ENCODE results near the gene CSPG4.
"Not testable (repeated sequence)": the region's sequence is repeated elsewhere in the genome, so short reads cannot be mapped to it uniquely, and the experiment has no call there.

CSPG4 gene

GRCh38 chr15:75748882-75749281 is 36.2 kb upstream of the CSPG4 start:
- peaks cover 34% of the 10 kb centered on the region for H3K27me3 Mint-ChIP-seq
- peak overlapping the region; percentile 6 to 22 for H3K4me3 Mint-ChIP-seq
- H3K4me1 Mint-ChIP-seq: peaks cover 18% of the 10 kb centered on the region
- DNase-seq (peak; percentile 35 to 79), ATAC-seq (peak; percentile 99)
- peak overlapping the region in 1 of 2 donors; percentile 78 for H3K27ac Mint-ChIP-seq
- H3K9me3 Mint-ChIP-seq: not testable (repeated sequence)

DNA sequence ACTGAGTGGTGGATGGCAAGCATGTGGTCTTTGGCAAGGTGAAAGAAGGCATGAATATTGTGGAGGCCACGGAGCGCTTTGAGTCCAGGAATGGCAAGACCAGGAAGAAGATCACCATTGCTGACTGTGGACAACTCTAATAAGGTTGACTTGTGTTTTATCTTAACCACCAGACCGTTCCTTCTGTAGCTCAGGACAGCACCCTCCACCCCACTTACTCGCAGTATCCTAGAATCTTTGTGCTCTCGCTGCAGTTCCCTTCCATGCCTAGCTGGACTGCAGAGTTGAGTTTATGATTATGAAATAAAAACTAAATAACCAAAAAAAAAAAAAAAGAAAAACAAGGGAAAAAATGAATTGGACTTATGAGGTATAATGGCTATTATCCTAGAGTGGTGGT is 34.5 kb upstream of the CSPG4 start:
- not testable (repeated sequence) for H3K27ac Mint-ChIP-seq

GRCh38 chr15:75745305-75745704 is 32.7 kb upstream of the CSPG4 start:
- ATAC-seq (no peak), DNase-seq (no peak)
- H3K4me1 Mint-ChIP-seq: peaks cover 18% of the 10 kb centered on the region
- no peaks in the 10 kb centered on the region for H3K9me3 Mint-ChIP-seq
- no peak overlapping the region for H3K27ac Mint-ChIP-seq
- no peak overlapping the region for H3K4me3 Mint-ChIP-seq
- peaks cover 36% of the 10 kb centered on the region for H3K27me3 Mint-ChIP-seq

More for the DNA sequence above, 34.5 kb upstream of the CSPG4 start:
- not testable (repeated sequence) for H3K4me3 Mint-ChIP-seq, H3K9me3 Mint-ChIP-seq, DNase-seq, ATAC-seq
- peaks cover 18% of the 10 kb centered on the region for H3K4me1 Mint-ChIP-seq
- peaks cover 46% of the 10 kb centered on the region for H3K27me3 Mint-ChIP-seq

DNA sequence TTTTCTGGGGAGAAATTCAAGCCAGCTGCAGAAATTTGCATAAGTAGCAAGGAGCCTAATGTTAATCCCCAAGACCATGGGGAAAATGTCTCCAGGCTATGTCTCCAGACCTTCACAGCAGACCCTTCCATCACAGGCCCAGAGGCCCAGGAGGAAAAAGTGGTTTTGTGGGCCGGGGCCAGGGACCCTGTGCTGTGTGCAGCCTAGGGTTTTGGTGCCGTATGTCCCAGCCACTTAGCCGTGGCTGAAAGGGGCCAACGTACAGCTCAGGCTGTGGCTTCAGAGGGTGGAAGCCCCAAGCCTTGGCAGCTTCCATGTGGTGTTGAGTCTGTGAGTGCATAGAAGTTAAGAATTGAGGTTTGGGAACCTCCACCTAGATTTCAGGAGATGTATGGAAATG is 29.7 kb upstream of the CSPG4 start:
- Mint-ChIP-seq H3K4me1 (peaks cover 14% of the 10 kb centered on the region), H3K27me3 (peaks cover 36% of the 10 kb centered on the region)
- H3K4me3 Mint-ChIP-seq, H3K27ac Mint-ChIP-seq, DNase-seq, ATAC-seq, H3K9me3 Mint-ChIP-seq: not testable (repeated sequence)

GRCh38 chr15:75739791-75740190 is 27.1 kb upstream of the CSPG4 start:
- H3K27me3 Mint-ChIP-seq: peaks cover 28% of the 10 kb centered on the region
- H3K27ac Mint-ChIP-seq: no peak overlapping the region
- peak overlapping the region; percentile 87 to 90 for H3K4me3 Mint-ChIP-seq
- no peak for ATAC-seq
- H3K9me3 Mint-ChIP-seq: no peaks in the 10 kb centered on the region
- no peak for DNase-seq
- H3K4me1 Mint-ChIP-seq: peaks cover 14% of the 10 kb centered on the region

- peak; percentile 98 for ATAC-seq
- H3K27ac Mint-ChIP-seq: peak overlapping the region in 1 of 2 donors; percentile 50
- peak; percentile 92 to 93 for DNase-seq
These were observed 26.1 kb upstream of the CSPG4 start for GRCh38 chr15:75738647-75739325.

DNA sequence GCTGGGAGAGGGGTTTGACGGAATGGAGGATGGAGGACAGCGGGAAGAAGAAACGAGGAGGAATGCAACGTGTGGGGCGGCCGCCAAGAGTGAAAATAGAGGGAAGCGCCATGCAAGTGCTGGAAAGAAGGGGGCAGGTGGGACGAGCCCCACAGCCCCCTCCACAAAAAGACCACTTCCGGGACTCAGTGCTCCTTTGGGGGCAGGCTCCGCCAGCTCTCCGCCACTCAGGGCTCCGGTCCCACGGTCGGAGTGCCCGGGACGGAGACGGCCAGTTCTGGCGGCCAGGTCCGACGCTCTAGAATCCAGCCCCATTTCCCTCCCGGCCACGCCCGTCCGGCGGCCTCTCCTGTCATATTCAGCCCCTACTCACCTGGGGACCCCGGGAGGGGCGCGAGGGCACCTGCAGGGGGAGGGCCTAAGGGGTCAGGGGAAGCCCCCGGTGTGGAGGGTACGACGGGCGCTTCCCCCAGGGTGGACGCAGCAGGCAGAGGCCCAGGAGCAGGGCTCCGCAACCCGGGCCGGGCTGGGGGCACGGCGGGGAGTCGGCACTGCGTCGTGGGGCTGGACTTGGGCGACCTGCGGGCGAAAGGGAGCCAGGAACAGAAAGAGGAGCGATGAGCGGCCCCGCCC is 25.5 kb upstream of the CSPG4 start:
- no peak for DNase-seq
- Mint-ChIP-seq H3K4me3 (peak overlapping the region; percentile 87 to 90), H3K4me1 (peaks cover 23% of the 10 kb centered on the region), H3K27ac (peak overlapping the region; percentile 26 to 65), H3K27me3 (peaks cover 31% of the 10 kb centered on the region), H3K9me3 (no peaks in the 10 kb centered on the region)
- ATAC-seq: peak; percentile 53

More at GRCh38 chr15:75738647-75739325, 26.1 kb upstream of the CSPG4 start:
- Mint-ChIP-seq H3K27me3 (peaks cover 31% of the 10 kb centered on the region), H3K4me3 (peak overlapping the region; percentile 87 to 90), H3K4me1 (peaks cover 16% of the 10 kb centered on the region), H3K9me3 (no peaks in the 10 kb centered on the region)

GRCh38 chr15:75737116-75738013 is 24.7 kb upstream of the CSPG4 start:
- Mint-ChIP-seq H3K27ac (peak overlapping the region in 1 of 2 donors; percentile 26), H3K27me3 (peaks cover 31% of the 10 kb centered on the region), H3K4me1 (peaks cover 31% of the 10 kb centered on the region), H3K4me3 (peak overlapping the region; percentile 87 to 90)
- DNase-seq, ATAC-seq, H3K9me3 Mint-ChIP-seq: not testable (repeated sequence)

- peaks cover 42% of the 10 kb centered on the region for H3K4me1 Mint-ChIP-seq
- no peak overlapping the region for H3K4me3 Mint-ChIP-seq
- ATAC-seq: no peak
- H3K27ac Mint-ChIP-seq: no peak overlapping the region
- H3K27me3 Mint-ChIP-seq: peaks cover 37% of the 10 kb centered on the region
- DNase-seq: no peak
- H3K9me3 Mint-ChIP-seq: no peaks in the 10 kb centered on the region
These were observed 23.6 kb upstream of the CSPG4 start for GRCh38 chr15:75736256-75736655.

- DNase-seq, ATAC-seq, H3K9me3 Mint-ChIP-seq, H3K27ac Mint-ChIP-seq, H3K4me3 Mint-ChIP-seq: not testable (repeated sequence)
- H3K27me3 Mint-ChIP-seq: peaks cover 36% of the 10 kb centered on the region
- H3K4me1 Mint-ChIP-seq: peaks cover 44% of the 10 kb centered on the region
These were observed 22.5 kb upstream of the CSPG4 start for GRCh38 chr15:75734861-75735760.

GRCh38 chr15:75733761-75734651 is 21.4 kb upstream of the CSPG4 start:
- no peak for DNase-seq
- Mint-ChIP-seq H3K27ac (no peak overlapping the region), H3K27me3 (peaks cover 33% of the 10 kb centered on the region), H3K4me1 (peaks cover 40% of the 10 kb centered on the region), H3K4me3 (no peak overlapping the region), H3K9me3 (no peaks in the 10 kb centered on the region)
- no peak for ATAC-seq

- H3K9me3 Mint-ChIP-seq: no peaks in the 10 kb centered on the region
- peak; percentile 53 to 57 for DNase-seq
- peak; percentile 51 for ATAC-seq
- peaks cover 36% of the 10 kb centered on the region for H3K4me1 Mint-ChIP-seq
- H3K27me3 Mint-ChIP-seq: peaks cover 40% of the 10 kb centered on the region
- no peak overlapping the region for H3K4me3 Mint-ChIP-seq
- H3K27ac Mint-ChIP-seq: no peak overlapping the region
These were observed 20.3 kb upstream of the CSPG4 start for GRCh38 chr15:75732809-75733451.

- H3K4me3 Mint-ChIP-seq: peak overlapping the region in 1 of 2 donors; percentile 13
- H3K27ac Mint-ChIP-seq: no peak overlapping the region
- peaks cover 46% of the 10 kb centered on the region for H3K27me3 Mint-ChIP-seq
- H3K9me3 Mint-ChIP-seq: no peaks in the 10 kb centered on the region
- peak; percentile 3 for ATAC-seq
- peaks cover 30% of the 10 kb centered on the region for H3K4me1 Mint-ChIP-seq
- no peak for DNase-seq
These were observed 19.6 kb upstream of the CSPG4 start for GRCh38 chr15:75732177-75732808.

Measured in stimulated activated naive CD8-positive, alpha-beta T cell treated with anti-CD3 and anti-CD28 coated beads, Interleukin-15, amount 100 ng/mL, for 72 hours (primary cell).